Liver (tissue), 9 donors: ENCODE measurements around the gene KAZN. TPM values are rescaled to one million over a fixed set of nuclear protein-coding genes. Genes with fewer than 3 reads are reported as not detected.

Experiments
- DNase-seq: peaks from one replicate; pipeline ENCODE4 v3.0.0-alpha.2; 2017; ENCODE audit warnings: low spot score
- H3K27ac ChIP-seq, 2 donors: one replicate each; pipeline ENCODE4 v1.7.0; 2013; ENCODE audit warnings: inconsistent platforms in 2 of 2, low read length in 2 of 2, control low read depth in 1 of 2, low read depth in 1 of 2, mild to moderate bottlenecking in 1 of 2
- H3K27me3 ChIP-seq, 4 donors: one replicate each; pipeline versions ENCODE4 v1.6.1 to v1.7.0; 2013; ENCODE audit warnings: low read length in 3 of 4, inconsistent platforms in 1 of 4, mild to moderate bottlenecking in 1 of 4, moderate library complexity in 1 of 4; ENCODE audit not compliant: control insufficient read depth in 4 of 4, insufficient read depth in 4 of 4
- H3K36me3 ChIP-seq, 4 donors: one replicate each; pipeline versions ENCODE4 v1.6.1 to v1.7.0; 2013; ENCODE audit warnings: low read length in 3 of 4, mild to moderate bottlenecking in 3 of 4, low read depth in 1 of 4, moderate library complexity in 1 of 4; ENCODE audit not compliant: control insufficient read depth in 4 of 4, insufficient read depth in 3 of 4
- H3K4me1 ChIP-seq, 4 donors: one replicate each; pipeline versions ENCODE4 v1.6.1 to v1.7.0; 2013; ENCODE audit warnings: low read length in 3 of 4, mild to moderate bottlenecking in 3 of 4, moderate library complexity in 1 of 4; ENCODE audit not compliant: control insufficient read depth in 4 of 4, insufficient read depth in 4 of 4
- H3K4me3 ChIP-seq, 3 donors: one replicate each; pipeline versions ENCODE4 v1.6.1 to v1.7.0; 2013; ENCODE audit warnings: low read length in 3 of 3, control low read depth in 1 of 3, low read depth in 1 of 3, mild to moderate bottlenecking in 1 of 3
- H3K9ac ChIP-seq, 2 donors: one replicate each; pipeline ENCODE4 v1.7.0; 2013; ENCODE audit warnings: low read length in 2 of 2, mild to moderate bottlenecking in 2 of 2, moderate library complexity in 2 of 2, control low read depth in 1 of 2, low read depth in 1 of 2
- H3K9me3 ChIP-seq, 4 donors: one replicate each; pipeline versions ENCODE4 v1.6.1 to v1.7.0; 2013; ENCODE audit warnings: low read length in 3 of 4; ENCODE audit not compliant: control insufficient read depth in 4 of 4
- EGR1 ChIP-seq, 2 donors: IDR thresholded peaks; 2 replicates each; pipeline ENCODE4 v1.6.1; 2016 to 2018; ENCODE audit warnings: antibody characterized with exemption in 2 of 2, low read depth in 2 of 2
- FOXA2 ChIP-seq: IDR thresholded peaks from 2 replicates; pipeline ENCODE4 v1.6.1; 2016; ENCODE audit warnings: antibody characterized with exemption
- GABPA ChIP-seq, 2 donors: IDR thresholded peaks in 1 of 2; conservative IDR thresholded peaks in 1 of 2; 2 replicates each; pipeline ENCODE4 v1.6.1; 2016; ENCODE audit warnings: antibody characterized with exemption in 2 of 2, mild to moderate bottlenecking in 1 of 2, moderate library complexity in 1 of 2
- HNF4A ChIP-seq, 2 donors: conservative IDR thresholded peaks; 2 replicates each; pipeline ENCODE4 v1.6.1; 2016; ENCODE audit warnings: antibody characterized with exemption in 2 of 2, mild to moderate bottlenecking in 2 of 2
- HNF4G ChIP-seq: IDR thresholded peaks from 2 replicates; pipeline ENCODE4 v1.6.1; 2016; ENCODE audit warnings: antibody characterized with exemption
- RAD21 ChIP-seq, 2 donors: IDR thresholded peaks; 2 replicates each; pipeline ENCODE4 v1.6.1; 2016; ENCODE audit warnings: antibody characterized with exemption in 2 of 2, mild to moderate bottlenecking in 2 of 2
- SP1 ChIP-seq: IDR thresholded peaks from 2 replicates; pipeline ENCODE4 v1.6.1; 2018; ENCODE audit warnings: antibody characterized with exemption, mild to moderate bottlenecking
- WGBS: extraction: QIAGEN DNeasy Blood & Tissue Kit; methylation state at CpG from one replicate; pipeline ENCODE4 v1.1.7; 2013; 5-methylcytosine and 5-hydroxymethylcytosine counted together
- polyA plus RNA-seq, 2 donors: library from polyadenylated mRNA; stranded (reverse) in 1 of 2; unstranded in 1 of 2; fragments of 200-250 nt in 1 of 2; fragments of >200 nt in 1 of 2; fragmentation: Nextera tagmentation in 1 of 2; extraction: Ambion mirVana in 1 of 2; gene quantifications; one replicate each; pipeline versions ENCODE4 v1.2.1 to v1.2.3, GENCODE V29; 2013 to 2015
- total RNA-seq, 2 donors: library from RNA; depleted of rRNA; stranded (reverse); fragments of >200 nt; gene quantifications; one replicate each; pipeline ENCODE4 v1.2.3, GENCODE V29; 2014
- TF ChIP-seq, protein P1 (sequence below): IDR thresholded peaks from 2 replicates; pipeline ENCODE4 v1.6.1; 2016; ENCODE audit warnings: antibody characterized with exemption, mild to moderate bottlenecking
- TF ChIP-seq, protein P2 (sequence below): fragments of 150-350 bp; IDR thresholded peaks from 2 replicates; pipeline ENCODE4 v1.5.1; 2017; ENCODE audit warnings: improper control_type of control experiment, low read depth, low read length; ENCODE audit not compliant: missing input control
- donor health status: healthy.
- donor health status: healthy.
- donor health status: healthy.
- donor health status: healthy.
- donor health status: healthy.

Gene KAZN
- total and polyA plus RNA-seq, 4 donors: 1.9 to 6.9 (median 2.4) TPM

DNA sequence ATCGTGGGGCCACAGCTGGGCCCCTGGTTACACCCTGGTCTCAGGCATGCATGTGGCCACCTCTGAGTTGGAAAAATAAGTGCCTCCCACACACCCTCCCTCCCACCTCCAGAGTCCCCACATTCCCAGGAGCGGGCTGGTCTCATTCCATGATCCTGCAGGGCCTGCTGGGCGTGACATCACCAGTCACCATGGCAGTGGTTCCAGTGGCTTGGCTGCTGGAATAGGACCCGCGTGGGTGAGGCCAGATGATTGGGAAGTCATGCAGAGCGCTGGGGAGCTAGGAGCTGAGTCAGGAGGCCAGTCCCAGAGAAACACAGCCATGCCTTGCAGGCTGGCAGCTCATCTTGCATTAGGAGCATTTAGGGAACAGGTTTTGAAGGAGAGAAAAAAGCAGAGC, 429.6 kb downstream of the KAZN start:
- H3K4me1 ChIP-seq: peaks cover 0 to 11% (median 5%) of the 10 kb centered on the region in 4 donors
- H3K9ac ChIP-seq: no peak overlapping the region
- H3K27ac ChIP-seq: no peak overlapping the region

DNA sequence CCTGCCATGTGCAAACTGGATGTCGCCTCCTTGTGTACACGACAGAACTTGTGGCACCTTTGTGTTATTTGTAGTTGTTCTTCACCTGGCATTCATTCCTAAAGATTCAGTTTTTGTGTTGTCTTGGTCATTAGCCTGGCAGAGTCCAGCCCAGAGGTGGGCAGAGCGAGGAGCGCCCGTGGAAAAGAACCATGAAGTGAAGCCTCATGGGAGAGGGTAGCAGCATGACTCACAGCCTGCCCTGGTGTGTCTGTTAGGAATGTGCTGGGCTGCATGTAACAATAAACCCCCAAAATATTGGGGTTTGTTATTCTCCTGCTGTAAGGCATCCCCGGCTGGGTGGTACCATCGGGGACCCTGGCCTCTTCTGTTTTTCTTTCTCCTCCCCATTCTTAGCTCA, 430.1 kb downstream of the KAZN start:
- 90% methylated on average over 7 of the region's 7 CpGs for WGBS
- TF ChIP-seq FOXA2: no peak
- TF ChIP-seq RAD21 (IDR thresholded peaks at IDR 0.05): no peak
- Histone ChIP-seq H3K27ac (no peak overlapping the region), H3K4me1 (peaks cover 0 to 11% (median 5%) of the 10 kb centered on the region in 4 donors), H3K4me3 (no peak overlapping the region), H3K36me3 (no peaks in the 10 kb centered on the region), H3K27me3 (no peaks in the 10 kb centered on the region), H3K9ac (no peak overlapping the region), H3K9me3 (no peaks in the 10 kb centered on the region)
- DNase-seq: no peak

More for the DNA sequence above, 429.6 kb downstream of the KAZN start:
- H3K4me3 ChIP-seq: no peak overlapping the region
- no peaks in the 10 kb centered on the region for H3K9me3 ChIP-seq
- WGBS: 66% methylated on average over 6 of the region's 6 CpGs
- H3K27me3 ChIP-seq: no peaks in the 10 kb centered on the region
- H3K36me3 ChIP-seq: no peaks in the 10 kb centered on the region
- no peak for DNase-seq
- TF ChIP-seq RAD21 (IDR thresholded peaks at IDR 0.05): no peak

DNA sequence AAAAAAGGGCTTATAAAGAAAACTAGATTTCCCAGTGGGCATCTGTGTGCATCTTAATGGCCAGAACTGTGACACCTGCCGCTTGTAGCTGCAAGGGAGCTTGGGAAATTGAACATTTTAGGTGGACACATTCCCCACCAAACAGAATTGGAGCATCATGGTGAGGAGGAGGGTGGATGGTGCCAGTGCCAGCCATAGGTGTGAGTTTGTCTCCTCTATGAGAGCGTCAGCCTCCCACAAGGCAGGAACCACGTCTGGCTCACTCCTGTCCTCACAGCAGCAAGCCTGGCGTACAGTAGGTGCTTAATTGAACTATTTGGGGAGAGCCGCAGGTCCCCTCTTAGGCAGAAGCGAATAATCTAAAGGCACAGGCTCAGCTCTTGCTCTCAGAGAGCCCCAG, 430.6 kb downstream of the KAZN start:
- Histone ChIP-seq H3K36me3 (no peaks in the 10 kb centered on the region), H3K9me3 (no peaks in the 10 kb centered on the region), H3K9ac (no peak overlapping the region), H3K27ac (no peak overlapping the region), H3K4me1 (peaks cover 0 to 11% (median 5%) of the 10 kb centered on the region in 4 donors), H3K27me3 (no peaks in the 10 kb centered on the region), H3K4me3 (no peak overlapping the region)
- WGBS: 90% methylated on average over 6 of the region's 6 CpGs
- DNase-seq: no peak
- TF ChIP-seq SP1: no peak
- no peak for TF ChIP-seq HNF4A (conservative IDR thresholded peaks at IDR 0.05)
- TF ChIP-seq, protein P1, sequence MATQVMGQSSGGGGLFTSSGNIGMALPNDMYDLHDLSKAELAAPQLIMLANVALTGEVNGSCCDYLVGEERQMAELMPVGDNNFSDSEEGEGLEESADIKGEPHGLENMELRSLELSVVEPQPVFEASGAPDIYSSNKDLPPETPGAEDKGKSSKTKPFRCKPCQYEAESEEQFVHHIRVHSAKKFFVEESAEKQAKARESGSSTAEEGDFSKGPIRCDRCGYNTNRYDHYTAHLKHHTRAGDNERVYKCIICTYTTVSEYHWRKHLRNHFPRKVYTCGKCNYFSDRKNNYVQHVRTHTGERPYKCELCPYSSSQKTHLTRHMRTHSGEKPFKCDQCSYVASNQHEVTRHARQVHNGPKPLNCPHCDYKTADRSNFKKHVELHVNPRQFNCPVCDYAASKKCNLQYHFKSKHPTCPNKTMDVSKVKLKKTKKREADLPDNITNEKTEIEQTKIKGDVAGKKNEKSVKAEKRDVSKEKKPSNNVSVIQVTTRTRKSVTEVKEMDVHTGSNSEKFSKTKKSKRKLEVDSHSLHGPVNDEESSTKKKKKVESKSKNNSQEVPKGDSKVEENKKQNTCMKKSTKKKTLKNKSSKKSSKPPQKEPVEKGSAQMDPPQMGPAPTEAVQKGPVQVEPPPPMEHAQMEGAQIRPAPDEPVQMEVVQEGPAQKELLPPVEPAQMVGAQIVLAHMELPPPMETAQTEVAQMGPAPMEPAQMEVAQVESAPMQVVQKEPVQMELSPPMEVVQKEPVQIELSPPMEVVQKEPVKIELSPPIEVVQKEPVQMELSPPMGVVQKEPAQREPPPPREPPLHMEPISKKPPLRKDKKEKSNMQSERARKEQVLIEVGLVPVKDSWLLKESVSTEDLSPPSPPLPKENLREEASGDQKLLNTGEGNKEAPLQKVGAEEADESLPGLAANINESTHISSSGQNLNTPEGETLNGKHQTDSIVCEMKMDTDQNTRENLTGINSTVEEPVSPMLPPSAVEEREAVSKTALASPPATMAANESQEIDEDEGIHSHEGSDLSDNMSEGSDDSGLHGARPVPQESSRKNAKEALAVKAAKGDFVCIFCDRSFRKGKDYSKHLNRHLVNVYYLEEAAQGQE: no peak
- TF ChIP-seq, protein P2, sequence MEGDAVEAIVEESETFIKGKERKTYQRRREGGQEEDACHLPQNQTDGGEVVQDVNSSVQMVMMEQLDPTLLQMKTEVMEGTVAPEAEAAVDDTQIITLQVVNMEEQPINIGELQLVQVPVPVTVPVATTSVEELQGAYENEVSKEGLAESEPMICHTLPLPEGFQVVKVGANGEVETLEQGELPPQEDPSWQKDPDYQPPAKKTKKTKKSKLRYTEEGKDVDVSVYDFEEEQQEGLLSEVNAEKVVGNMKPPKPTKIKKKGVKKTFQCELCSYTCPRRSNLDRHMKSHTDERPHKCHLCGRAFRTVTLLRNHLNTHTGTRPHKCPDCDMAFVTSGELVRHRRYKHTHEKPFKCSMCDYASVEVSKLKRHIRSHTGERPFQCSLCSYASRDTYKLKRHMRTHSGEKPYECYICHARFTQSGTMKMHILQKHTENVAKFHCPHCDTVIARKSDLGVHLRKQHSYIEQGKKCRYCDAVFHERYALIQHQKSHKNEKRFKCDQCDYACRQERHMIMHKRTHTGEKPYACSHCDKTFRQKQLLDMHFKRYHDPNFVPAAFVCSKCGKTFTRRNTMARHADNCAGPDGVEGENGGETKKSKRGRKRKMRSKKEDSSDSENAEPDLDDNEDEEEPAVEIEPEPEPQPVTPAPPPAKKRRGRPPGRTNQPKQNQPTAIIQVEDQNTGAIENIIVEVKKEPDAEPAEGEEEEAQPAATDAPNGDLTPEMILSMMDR: no peak
- TF ChIP-seq EGR1 (IDR thresholded peaks at IDR 0.05; ENCODE audit: low read depth in 2 of 2): no peak
- TF ChIP-seq GABPA (IDR thresholded peaks at IDR 0.05 in 1 of 2, conservative IDR thresholded peaks at IDR 0.05 in 1 of 2): no peak
- no peak for TF ChIP-seq HNF4G
